Activated T-cell treated with anti-CD3 and anti-CD28 coated beads, Interleukin-2, amount 50 U/mL, for 4 hours (primary cell): ENCODE measurements around the gene BMPR1A. TPM values are rescaled to one million over a fixed set of nuclear protein-coding genes. Genes with fewer than 3 reads are reported as not detected.

Experiments
- ATAC-seq, 2 donors: fragments of 200-7000 bp; cut with Tn5 transposase; one replicate each; pipeline ENCODE4 v1.10.0; 2021
- DNase-seq: peaks from one replicate; pipeline ENCODE4 v3.0.0-alpha.2; 2020
- H3K27me3 Mint-ChIP-seq: one replicate; pipeline ENCODE4 v1.8.0; 2021; ENCODE audit warnings: low read depth, mixed read lengths
- H3K36me3 Mint-ChIP-seq: one replicate; pipeline ENCODE4 v1.8.0; 2022; ENCODE audit warnings: mixed read lengths; ENCODE audit not compliant: insufficient read depth
- H3K4me1 Mint-ChIP-seq: one replicate; pipeline ENCODE4 v1.8.0; 2021; ENCODE audit warnings: low read depth, mixed read lengths
- H3K4me3 Mint-ChIP-seq: one replicate; pipeline ENCODE4 v1.8.0; 2021; ENCODE audit warnings: mild to moderate bottlenecking, moderate library complexity, mixed read lengths
- H3K9me3 Mint-ChIP-seq: one replicate; pipeline ENCODE4 v1.8.0; 2021; ENCODE audit warnings: mixed read lengths
- total RNA-seq, 3 donors: library from RNA; stranded (reverse); gene quantifications; one replicate each; pipeline ENCODE4 v1.2.1, GENCODE V29; 2021

Gene BMPR1A
- total RNA-seq, result 1 to 10 TPM; 6.0 to 8.5 (median 7.6) TPM

GRCh38 chr10:86756511-86757112 is at the start of gene BMPR1A:
TSS of gene BMPR1A (plus strand) at chr10:86756619. CDS start at chr10:86876019, 119,400 bp downstream.
- H3K4me1 Mint-ChIP-seq, result peaks cover 28% of the 10 kb centered on the region
- DNase-seq (no peak), ATAC-seq (peak; percentile 54 to 59)
- no peaks in the 10 kb centered on the region for H3K36me3 Mint-ChIP-seq
- H3K9me3 Mint-ChIP-seq, result no peaks in the 10 kb centered on the region
- H3K27me3 Mint-ChIP-seq, result peaks cover 19% of the 10 kb centered on the region
- peak within 1 kb of the TSS; percentile 89 for H3K4me3 Mint-ChIP-seq

- no peak for ATAC-seq
- Mint-ChIP-seq H3K9me3 (no peaks in the 10 kb centered on the region), H3K4me3 (no peak overlapping the region), H3K27me3 (no peaks in the 10 kb centered on the region), H3K36me3 (no peaks in the 10 kb centered on the region), H3K4me1 (peaks cover 8% of the 10 kb centered on the region)
- no peak for DNase-seq
These were observed 49.4 kb upstream of the BMPR1A start for GRCh38 chr10:86706977-86707376.

GRCh38 chr10:86707505-86707904 is 48.9 kb upstream of the BMPR1A start:
- H3K4me3 Mint-ChIP-seq, result no peak overlapping the region
- no peaks in the 10 kb centered on the region for H3K27me3 Mint-ChIP-seq

GRCh38 chr10:86708068-86708782 is 48.2 kb upstream of the BMPR1A start:
- no peaks in the 10 kb centered on the region for H3K36me3 Mint-ChIP-seq
- no peak for ATAC-seq

More at GRCh38 chr10:86707505-86707904, 48.9 kb upstream of the BMPR1A start:
- H3K9me3 Mint-ChIP-seq, result no peaks in the 10 kb centered on the region
- ATAC-seq (no peak), DNase-seq (no peak)
- no peaks in the 10 kb centered on the region for H3K36me3 Mint-ChIP-seq
- H3K4me1 Mint-ChIP-seq, result peaks cover 11% of the 10 kb centered on the region

GRCh38 chr10:86708783-86709380 is 47.5 kb upstream of the BMPR1A start:
- no peaks in the 10 kb centered on the region for H3K36me3 Mint-ChIP-seq
- H3K4me1 Mint-ChIP-seq, result peaks cover 11% of the 10 kb centered on the region
- no peak overlapping the region for H3K4me3 Mint-ChIP-seq
- H3K27me3 Mint-ChIP-seq, result no peaks in the 10 kb centered on the region
- no peaks in the 10 kb centered on the region for H3K9me3 Mint-ChIP-seq
- no peak for DNase-seq
- no peak for ATAC-seq

More at GRCh38 chr10:86708068-86708782, 48.2 kb upstream of the BMPR1A start:
- H3K9me3 Mint-ChIP-seq, result no peaks in the 10 kb centered on the region
- H3K4me1 Mint-ChIP-seq, result peaks cover 11% of the 10 kb centered on the region
- H3K4me3 Mint-ChIP-seq, result no peak overlapping the region
- no peaks in the 10 kb centered on the region for H3K27me3 Mint-ChIP-seq
- DNase-seq, result no peak

- peak overlapping the region; percentile 86 for H3K4me3 Mint-ChIP-seq
- DNase-seq (no peak), ATAC-seq (no peak)
- no peaks in the 10 kb centered on the region for H3K36me3 Mint-ChIP-seq
- H3K9me3 Mint-ChIP-seq, result no peaks in the 10 kb centered on the region
- no peaks in the 10 kb centered on the region for H3K27me3 Mint-ChIP-seq
- peaks cover 11% of the 10 kb centered on the region for H3K4me1 Mint-ChIP-seq
These were observed 46.8 kb upstream of the BMPR1A start for GRCh38 chr10:86709396-86710185.

GRCh38 chr10:86710987-86711512 is 45.4 kb upstream of the BMPR1A start:
- H3K9me3 Mint-ChIP-seq, result no peaks in the 10 kb centered on the region
- no peaks in the 10 kb centered on the region for H3K27me3 Mint-ChIP-seq
- peak overlapping the region; percentile 86 for H3K4me3 Mint-ChIP-seq
- ATAC-seq (peak; percentile 93 to 94), DNase-seq (peak; percentile 79)
- H3K36me3 Mint-ChIP-seq, result no peaks in the 10 kb centered on the region
- peaks cover 11% of the 10 kb centered on the region for H3K4me1 Mint-ChIP-seq

GRCh38 chr10:86711513-86712316 is 44.7 kb upstream of the BMPR1A start:
- peak; percentile 64 for ATAC-seq
- DNase-seq, result peak; percentile 36
- Mint-ChIP-seq H3K4me1 (peaks cover 11% of the 10 kb centered on the region), H3K4me3 (peak overlapping the region; percentile 82), H3K27me3 (no peaks in the 10 kb centered on the region), H3K9me3 (no peaks in the 10 kb centered on the region), H3K36me3 (no peaks in the 10 kb centered on the region)

- Mint-ChIP-seq H3K9me3 (no peaks in the 10 kb centered on the region), H3K4me3 (peak overlapping the region; percentile 82), H3K36me3 (no peaks in the 10 kb centered on the region), H3K4me1 (peaks cover 11% of the 10 kb centered on the region), H3K27me3 (no peaks in the 10 kb centered on the region)
- ATAC-seq (no peak), DNase-seq (no peak)
These were observed 44.1 kb upstream of the BMPR1A start for GRCh38 chr10:86712317-86712707.

- Mint-ChIP-seq H3K36me3 (no peaks in the 10 kb centered on the region), H3K4me3 (no peak overlapping the region), H3K4me1 (peaks cover 9% of the 10 kb centered on the region), H3K9me3 (no peaks in the 10 kb centered on the region), H3K27me3 (no peaks in the 10 kb centered on the region)
- DNase-seq (no peak), ATAC-seq (no peak)
These were observed 41.1 kb upstream of the BMPR1A start for GRCh38 chr10:86715156-86715795.

GRCh38 chr10:86715836-86716235 is 40.6 kb upstream of the BMPR1A start:
- Mint-ChIP-seq H3K4me1 (peaks cover 5% of the 10 kb centered on the region), H3K36me3 (no peaks in the 10 kb centered on the region)
- ATAC-seq, result no peak

GRCh38 chr10:86716466-86716865 is 40.0 kb upstream of the BMPR1A start:
- Mint-ChIP-seq H3K4me1 (peaks cover 3% of the 10 kb centered on the region), H3K9me3 (no peaks in the 10 kb centered on the region), H3K36me3 (no peaks in the 10 kb centered on the region), H3K4me3 (no peak overlapping the region), H3K27me3 (no peaks in the 10 kb centered on the region)
- DNase-seq, result no peak
- ATAC-seq, result no peak

More at GRCh38 chr10:86715836-86716235, 40.6 kb upstream of the BMPR1A start:
- no peak for DNase-seq
- H3K9me3 Mint-ChIP-seq, result no peaks in the 10 kb centered on the region
- H3K4me3 Mint-ChIP-seq, result no peak overlapping the region
- no peaks in the 10 kb centered on the region for H3K27me3 Mint-ChIP-seq

GRCh38 chr10:86718556-86718955 is 37.9 kb upstream of the BMPR1A start:
- DNase-seq (no peak), ATAC-seq (no peak)
- Mint-ChIP-seq H3K36me3 (no peaks in the 10 kb centered on the region), H3K4me3 (no peak overlapping the region), H3K27me3 (no peaks in the 10 kb centered on the region), H3K9me3 (no peaks in the 10 kb centered on the region), H3K4me1 (peaks cover 7% of the 10 kb centered on the region)
